HG03064 (cell line): Measurements from ENCODE around the gene HIGD1A.

Experiments
- ATAC-seq: cut with Tn5 transposase; IDR thresholded peaks from one replicate; pipeline ENCODE4 v1.9.1; 2021; ENCODE audit warnings: low read depth; ENCODE audit not compliant: unreplicated experiment

The HIGD1A gene

DNA sequence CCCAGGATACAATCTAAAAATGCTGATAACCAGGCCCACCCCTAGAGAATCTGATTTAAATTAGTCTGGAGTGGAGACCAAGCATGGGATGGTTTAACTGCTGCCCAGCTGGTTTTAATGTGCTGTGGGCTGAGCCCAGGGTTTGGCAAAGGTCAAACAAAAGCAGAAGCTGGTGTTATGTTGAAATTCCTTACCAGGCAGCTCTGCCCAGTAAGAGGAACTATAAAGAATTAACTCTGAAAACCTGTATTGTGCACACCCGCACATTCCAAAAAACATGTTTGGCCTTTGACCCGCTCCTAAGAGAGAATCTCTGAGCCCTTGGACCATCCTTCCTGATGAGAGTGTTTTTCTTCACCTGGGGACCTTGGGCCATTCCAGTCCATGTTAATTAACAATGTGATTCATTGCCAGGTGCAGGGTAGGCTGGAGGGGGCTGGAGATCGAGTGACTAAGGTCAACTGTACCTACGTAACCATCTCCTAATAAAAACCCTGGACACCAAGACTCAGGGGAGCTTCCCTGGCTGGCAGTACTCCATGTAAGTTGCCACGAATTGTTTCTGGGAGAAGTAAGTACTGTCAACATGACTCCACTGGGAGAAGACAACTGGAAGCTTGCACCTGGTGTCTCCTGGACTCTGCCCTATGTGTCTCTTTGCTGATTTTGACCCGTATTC lies 42.1 kb downstream of the HIGD1A start:
- no peak for ATAC-seq

DNA sequence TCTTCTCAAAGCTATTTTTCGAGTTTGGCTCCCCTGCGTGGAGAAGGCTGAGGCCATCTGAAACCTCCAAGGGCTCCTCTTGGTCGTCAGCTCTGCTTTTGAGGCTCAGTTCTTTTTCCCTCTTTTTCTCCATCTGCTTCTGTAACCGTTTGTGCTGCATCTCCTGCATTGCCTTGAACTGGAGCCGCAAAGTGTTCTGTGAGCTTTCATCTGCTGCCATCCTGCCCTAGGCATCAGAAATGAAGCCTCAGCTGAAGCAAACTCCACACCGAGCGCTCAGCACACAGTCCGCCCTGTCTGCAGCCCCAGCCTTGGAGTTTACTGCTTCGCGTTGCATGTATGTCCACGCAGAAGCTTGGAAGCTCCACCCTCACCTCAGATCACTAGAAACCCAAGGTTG lies 46.2 kb downstream of the HIGD1A start:
- ATAC-seq: no peak

DNA sequence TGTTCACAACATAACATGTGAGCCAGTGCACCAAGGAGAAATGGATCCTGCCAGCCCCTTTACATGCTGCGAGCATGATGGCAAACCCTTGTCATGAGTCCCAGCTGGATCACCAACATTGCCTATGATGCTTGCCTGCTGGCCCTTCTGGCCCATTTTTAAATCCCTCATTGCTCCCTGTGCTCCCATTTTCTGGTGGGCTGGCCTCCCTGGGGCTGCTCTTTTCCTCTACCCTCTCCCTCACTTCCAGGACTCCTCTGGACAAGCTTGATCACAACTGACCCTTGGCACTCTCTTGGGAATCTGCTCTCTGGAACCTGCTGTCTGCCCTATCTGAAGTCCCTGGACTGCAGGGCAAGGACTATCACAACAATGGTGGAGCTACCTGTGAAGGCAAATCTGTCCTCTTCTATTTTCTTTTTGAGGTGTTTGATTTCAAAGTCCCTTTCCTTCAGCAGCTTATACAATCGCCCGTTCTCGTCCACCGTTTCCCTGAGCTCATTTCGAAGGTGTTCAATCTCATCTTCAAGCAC lies 47.5 kb downstream of the HIGD1A start:
- no peak for ATAC-seq

DNA sequence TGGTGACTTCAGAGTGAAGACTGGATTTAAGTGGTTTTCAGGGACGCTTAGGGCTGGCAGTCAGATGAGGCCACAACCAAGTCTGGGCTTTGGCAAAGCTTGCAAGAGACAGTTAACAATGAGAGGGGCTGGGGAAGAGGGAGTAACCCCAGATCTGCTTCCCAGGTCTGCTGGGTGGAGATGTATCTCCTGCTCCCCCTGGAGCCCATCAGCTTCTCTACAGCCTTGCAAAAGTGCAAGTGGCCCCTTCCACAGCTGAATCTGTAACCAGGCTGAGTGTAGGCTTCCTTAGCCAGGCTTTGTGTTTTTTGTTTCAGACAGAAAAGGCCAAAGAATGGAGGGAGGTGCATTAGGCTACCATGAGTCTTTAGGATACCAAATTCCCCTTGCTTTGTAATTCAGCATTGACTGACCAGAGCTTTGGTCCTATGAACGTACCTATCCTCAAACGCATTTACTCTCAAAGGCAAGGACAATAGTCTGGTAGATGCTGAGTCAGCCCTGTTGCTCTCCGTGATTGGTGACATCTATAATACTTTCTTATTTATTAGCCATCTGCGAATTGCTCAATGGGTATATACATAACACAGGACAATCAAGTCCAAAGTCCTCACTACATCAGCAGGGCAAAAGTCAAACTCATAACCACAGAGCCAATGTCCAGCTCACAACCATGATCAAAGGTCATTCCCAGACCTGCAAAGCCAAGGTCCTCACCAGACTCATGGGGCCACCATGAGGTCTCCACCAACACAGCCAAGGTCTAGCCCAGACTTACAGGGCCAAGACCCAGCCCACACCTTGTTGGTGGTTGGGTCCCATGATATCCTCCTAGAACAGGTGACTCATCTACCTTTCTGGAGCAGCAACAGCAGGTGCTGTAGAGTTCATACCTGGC lies 48.4 kb downstream of the HIGD1A start:
- no peak for ATAC-seq

DNA sequence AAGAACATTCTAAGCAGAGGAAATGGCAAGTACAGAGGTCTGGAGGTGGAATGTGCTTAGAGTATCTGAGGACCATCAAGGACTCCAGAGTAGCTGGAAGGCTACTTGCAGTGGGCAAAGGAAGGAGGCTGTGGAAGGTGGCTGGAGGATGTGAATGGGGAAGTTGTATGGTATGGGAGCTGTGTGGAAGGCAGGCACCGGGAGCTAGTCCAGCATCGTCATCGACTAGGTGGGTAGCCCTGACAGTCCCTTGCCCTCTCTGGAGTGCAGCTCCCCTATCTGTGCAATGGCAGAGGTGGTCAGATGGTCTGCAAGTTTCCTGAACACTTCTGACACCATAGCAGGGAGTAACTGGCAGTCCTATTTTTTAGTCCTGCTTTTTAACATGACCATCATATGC lies 50.5 kb downstream of the HIGD1A start:
- no peak for ATAC-seq

DNA sequence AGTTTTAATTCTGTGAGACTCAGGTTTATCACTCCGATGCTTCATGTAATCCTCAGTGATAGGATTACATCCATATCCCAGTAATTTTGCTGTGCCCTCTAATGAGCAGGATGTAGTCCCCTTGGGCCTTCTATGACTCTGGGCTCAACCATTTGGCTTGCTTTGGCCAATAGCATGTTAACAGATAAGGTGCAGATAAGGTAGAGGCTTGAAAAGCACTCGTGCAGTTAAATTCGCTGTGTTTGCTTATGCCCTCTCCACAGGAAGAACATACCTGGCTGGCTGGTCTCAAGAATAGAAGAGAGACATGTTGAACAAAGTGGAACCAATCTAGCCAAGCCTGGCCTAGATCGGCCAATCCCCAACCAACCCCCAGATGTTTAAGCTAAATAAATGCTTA lies 51.3 kb downstream of the HIGD1A start:
- ATAC-seq: no peak

DNA sequence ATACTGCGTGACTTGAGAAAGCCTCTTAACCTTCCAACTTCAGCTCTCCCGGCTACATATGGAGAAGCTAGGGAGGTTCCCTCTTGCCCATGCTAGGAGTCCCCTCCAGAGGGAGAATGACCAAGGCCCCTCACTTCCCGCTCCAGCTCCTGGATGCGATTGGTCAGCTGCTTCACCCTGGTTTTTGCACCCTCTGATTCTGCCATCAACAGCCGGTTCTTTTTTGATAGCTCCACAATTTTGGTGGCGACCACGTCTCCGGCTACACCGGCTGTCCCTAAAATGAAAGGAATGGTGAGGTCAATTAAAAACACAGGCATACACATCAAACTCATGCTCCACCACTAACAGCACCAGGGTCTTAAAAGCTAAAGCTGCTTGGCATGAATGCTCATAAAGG lies 51.8 kb downstream of the HIGD1A start:
- ATAC-seq: no peak

DNA sequence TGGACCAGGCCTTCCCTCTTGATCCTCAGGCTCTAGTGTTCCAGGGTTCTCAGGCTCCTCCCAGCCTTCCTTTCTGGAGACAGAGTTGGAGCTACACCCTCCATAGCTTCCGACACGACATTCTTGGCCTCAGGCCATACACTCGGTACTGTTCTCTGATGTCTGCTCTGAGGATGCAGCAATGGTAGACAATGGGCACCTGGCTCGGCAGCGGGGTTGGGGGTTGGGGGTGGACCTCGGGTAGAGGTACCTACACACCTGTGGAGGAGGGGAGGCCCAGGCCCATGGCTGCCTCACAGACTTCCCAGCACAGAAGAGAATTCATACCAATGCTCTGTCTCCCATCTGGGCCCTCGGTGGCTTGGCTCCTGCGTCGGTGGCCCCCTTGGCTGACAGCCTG lies 52.7 kb downstream of the HIGD1A start:
- no peak for ATAC-seq

DNA sequence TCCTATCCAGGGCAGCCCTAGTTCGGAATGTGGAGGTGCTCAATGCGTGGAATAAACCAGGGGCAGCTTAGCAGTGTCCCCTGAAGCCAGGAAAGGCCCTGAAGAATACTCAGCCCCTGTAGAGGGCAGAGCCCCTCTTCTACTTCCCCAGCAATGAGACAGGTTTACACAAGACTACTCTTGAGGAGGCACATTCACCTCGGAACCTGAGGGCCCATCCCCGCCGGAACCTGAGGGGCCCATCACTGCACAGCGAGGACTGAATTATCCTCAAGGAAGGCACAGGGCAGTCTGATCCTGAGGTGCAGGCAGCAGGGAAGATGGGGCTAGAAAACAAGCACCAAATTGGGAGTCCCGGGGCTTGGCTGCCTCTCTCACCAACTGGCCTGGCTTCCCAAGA lies 53.5 kb downstream of the HIGD1A start:
- ATAC-seq: no peak

DNA sequence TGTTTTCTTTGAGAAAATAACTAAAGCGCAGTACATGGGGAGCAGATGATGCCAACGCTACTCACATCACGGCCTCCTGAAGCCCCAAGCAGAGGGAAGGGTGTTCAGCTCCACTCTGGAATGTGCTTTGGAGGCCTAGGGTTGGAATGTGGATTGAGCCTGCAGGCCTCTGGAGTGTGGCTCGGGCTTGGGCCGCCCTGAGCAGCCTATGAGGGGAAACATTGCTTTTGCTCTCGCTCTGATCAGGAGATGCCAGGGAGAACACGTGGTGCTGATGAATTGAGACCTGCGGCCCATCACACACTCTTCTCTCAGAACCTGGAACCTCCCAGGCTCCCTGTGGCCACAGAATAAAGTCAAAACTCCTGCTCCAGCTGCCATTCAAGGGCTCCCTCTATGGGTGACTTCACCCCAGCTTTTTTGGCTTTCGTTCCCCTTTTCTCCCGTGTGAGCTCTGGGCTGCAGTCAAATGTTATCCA lies 54.5 kb downstream of the HIGD1A start:
- no peak for ATAC-seq

DNA sequence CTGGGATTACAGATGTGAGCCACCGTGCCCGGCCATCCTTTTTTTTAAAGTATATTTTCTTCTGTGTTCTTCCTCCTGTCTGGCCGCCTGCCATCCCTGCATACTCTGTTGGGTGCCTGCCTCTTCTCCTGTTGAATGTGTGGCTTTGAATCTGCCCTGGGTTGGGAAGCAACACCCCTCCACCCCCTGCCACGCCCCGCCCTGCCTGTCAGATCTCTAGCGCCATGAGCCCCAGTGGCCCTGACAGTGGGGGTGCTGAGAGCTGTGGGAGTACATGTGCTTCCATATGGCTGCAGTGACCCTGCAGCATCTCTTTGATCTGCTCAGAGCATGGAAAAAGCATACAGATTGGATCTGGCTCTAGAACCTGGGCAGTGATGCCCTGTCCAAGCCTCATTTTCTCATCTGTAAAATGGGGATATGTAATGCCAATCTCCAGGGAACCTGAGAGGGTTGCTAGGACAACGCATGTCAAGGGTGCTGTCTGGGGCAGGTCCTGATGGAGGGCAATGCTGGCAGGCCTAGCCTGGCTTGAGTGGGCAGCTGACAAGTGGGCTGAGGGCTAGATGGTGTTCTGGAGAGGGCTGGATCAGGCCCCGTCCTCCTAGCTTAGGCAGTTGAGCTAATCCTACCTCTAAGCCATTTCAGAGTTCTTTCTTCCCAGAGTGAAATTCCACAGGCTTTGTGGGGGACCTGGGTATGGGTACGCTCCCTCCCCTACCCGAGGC lies 55.1 kb downstream of the HIGD1A start:
- no peak for ATAC-seq

DNA sequence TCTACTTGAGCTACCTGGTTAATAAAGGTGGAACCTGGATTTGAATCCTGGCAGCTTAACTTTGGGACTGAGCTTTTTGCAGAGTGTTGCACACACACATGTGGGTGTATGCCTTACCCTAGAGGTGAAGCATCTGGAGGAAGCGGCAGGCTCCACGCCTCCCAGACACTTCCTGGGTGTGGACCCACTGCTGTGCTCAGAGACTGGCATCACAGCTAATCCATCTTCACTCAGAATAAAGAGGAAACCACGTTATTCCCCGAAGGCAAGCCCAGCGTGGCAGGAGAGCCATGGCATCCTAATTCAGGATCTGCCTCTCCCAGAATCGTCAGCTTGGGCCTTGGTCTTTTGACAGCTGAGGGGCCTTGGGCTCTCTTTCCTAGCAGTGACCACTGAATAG lies 56.7 kb downstream of the HIGD1A start:
- no peak for ATAC-seq

DNA sequence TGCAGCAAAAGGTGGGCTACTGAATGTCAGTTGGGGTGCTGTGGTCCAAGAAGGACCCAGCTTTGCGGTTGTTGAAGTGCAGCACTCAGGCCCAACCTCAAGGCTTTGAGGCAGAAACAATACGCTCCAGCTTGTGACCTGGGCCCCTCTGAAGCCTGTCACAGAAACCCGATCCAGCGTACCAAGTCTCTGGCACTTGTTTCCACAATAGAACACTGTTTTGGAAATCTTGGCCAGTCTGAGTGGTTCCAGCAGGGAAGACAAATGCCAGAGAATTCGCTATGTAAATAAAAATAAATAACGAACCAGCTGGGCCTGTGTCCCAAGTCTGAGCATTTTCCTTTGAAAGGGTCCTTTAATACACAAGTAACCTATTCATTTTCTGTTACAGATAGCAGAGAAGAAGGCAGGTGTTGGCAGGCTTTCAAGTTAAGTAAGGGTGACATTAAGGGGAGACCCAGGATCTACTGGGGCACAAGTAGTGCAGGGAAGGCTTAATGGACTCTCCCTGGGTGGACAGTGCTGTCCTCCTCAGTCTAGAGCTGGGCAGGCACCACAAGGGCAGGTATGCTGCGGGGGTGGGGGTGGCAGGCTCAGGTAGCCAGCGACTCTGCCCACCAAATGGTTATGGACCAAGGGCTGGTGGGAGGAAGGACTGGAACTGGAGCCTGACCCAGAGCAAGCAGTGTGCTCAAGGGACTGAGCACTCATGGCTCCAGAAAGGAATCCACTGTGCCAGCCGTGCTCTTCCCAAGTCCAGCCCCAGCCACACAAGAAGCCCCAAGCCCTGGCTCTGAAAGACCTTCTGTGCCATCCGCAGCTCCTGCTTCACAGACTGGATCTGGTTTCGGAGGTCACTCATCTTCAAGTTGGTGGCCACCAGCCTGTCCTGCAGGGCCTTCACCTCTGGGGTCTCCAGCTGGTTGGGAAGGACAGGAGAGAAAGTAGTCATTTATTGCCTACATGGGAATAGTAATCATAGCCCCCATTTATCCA lies 57.5 kb downstream of the HIGD1A start:
- no peak for ATAC-seq

DNA sequence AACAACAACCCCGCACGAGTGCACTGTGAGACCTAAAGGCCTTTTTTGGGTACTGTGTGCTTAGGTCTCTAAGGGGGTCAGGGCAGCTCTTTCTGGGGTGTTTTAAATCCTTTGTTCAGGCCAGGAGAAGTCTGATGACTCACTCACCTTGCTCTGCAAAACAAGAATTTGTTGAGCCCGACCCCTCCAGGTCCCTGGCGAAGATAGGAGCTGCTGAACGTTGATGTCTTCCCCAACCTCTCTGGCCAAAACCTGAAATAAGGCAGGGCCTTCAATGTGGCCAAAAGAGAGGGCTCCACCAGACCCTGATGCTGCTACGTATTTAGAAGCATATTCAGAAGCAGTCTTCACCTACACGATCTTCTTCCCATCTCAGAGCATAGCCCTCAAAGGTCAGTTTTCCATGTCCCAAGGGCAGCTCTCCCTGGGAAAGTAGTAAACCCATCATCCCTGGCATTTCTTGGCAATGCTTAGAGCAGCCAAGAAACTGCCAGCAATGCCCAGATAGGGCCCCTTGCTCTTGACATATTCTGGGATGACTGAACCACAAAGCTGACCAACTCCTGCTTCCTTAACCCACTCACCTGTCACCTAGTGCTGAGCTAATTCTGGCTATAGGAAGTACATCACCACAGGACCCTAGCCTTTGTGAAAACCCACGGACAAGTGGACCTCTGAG lies 58.4 kb downstream of the HIGD1A start:
- no peak for ATAC-seq

DNA sequence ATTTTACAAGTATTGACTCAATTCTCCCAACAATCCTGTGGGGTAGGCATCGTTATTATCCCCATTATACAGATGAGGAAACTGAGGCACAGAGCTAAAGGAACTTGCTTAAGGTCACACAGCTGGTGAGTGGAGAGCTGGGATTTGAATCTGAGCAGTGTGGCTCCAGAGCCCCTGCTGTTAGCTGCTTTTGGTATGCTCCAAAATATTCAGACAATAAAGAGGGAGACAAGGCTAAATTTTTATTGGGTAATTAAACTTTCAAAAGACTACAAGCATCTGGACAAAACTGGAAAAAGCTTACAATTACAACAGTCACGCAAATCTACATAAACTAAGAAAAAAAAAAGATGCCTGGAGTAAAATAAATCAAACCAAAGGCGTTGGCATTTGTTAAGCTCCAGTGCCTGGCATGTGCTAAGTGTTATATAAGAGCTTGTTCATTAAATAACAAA lies 59.0 kb downstream of the HIGD1A start:
- ATAC-seq: no peak

DNA sequence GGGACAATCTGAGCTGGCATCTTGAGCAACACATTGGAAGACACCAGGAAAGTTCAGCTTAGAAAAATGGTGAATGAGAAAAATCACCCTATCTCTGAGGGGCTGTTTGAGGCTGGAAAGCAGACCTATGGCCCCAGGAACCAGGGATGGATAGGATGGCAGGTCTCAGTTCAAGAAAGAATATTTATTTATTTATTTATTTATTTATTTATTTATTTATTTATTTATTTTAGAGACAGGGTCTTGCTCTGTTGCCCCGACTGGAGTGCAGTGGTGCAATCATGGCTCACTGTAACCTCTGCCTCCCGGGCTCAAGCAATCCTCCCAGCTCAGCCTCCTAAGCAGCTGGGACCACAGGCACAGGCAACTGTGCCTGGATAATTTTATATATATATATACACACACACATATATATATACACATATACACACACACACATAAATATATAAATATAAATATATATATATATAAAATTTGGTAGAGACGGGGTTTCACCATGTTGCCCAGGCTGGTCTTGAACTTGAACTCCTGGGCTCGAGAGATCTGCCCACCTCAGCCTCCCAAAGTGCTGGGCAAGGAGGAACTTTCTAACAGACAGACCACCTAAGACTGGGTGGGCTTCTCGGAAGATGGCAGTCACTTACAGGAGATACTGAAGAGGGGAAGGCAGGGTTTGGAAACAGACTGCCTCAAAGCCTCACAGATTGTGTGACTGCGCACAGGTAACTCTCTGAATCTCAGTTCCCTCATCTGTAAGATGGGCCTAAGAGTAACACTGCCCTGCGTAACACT lies 60.9 kb downstream of the HIGD1A start:
- ATAC-seq: no peak

DNA sequence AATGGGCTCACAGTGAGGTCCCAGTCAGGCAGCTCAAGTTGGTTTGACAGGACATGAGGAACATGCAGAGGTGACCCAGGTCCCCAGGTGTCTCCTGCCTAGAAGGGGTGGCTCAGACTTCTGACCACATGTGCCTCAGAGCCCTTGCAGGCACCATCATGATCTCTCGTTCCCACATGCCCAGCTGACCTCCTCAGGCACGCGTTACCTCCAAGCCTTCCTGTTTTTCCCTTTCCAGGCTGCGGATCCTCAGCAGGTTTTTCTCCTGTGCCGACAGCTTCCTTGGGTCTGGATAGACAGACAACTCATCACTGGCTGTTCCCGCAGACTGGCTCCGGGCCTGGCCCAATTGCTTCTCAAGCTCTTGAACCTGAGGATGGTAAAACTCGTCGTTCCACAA lies 61.6 kb downstream of the HIGD1A start:
- ATAC-seq: no peak

DNA sequence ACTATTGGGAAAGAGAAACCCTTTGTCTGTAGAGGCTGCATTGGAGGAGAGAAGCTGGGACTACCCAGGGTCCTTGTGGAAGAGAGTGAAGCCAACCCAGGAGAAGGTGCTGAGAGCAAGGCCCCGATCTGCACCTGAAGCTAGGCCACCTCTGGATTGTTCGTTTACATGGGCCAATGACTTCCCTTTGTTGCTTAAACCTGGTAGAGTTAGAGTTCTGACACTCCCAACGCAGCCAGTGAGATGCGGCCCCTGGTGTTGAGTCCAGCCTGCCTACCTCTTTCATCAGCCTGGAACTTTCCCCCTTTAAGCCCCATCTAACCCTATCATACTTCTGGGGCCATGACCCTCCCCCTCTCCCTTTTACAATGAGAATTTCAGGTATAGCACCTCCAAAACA lies 62.0 kb downstream of the HIGD1A start:
- ATAC-seq: no peak
